KMS-11 (cell line): ENCODE results near the gene GNB5.

ENCODE experiments used
- H2AFZ ChIP-seq: fragments of 200-600 bp; sonication (generic); 2 replicates; pipeline ENCODE4 v1.6.1; 2016; ENCODE audit warnings: antibody characterized with exemption, mixed run types, low read depth
- H3K27ac ChIP-seq: fragments of 200-600 bp; sonication (generic); 2 replicates; pipeline ENCODE4 v1.6.1; 2016; ENCODE audit warnings: mild to moderate bottlenecking, mixed run types
- H3K27me3 ChIP-seq: fragments of 200-600 bp; sonication (generic); 2 replicates; pipeline ENCODE4 v1.6.1; 2017; ENCODE audit warnings: mild to moderate bottlenecking, low read depth, mixed run types, moderate library complexity; ENCODE audit not compliant: insufficient read depth
- H3K36me3 ChIP-seq: fragments of 200-600 bp; sonication (generic); 2 replicates; pipeline ENCODE4 v1.6.1; 2017; ENCODE audit warnings: mild to moderate bottlenecking, mixed run types; ENCODE audit not compliant: insufficient read depth
- H3K4me1 ChIP-seq: fragments of 200-600 bp; sonication (generic); 2 replicates; pipeline ENCODE4 v1.6.1; 2016; ENCODE audit warnings: mild to moderate bottlenecking, low read depth, mixed run types; ENCODE audit not compliant: poor library complexity, severe bottlenecking
- H3K4me2 ChIP-seq: fragments of 200-600 bp; sonication (generic); 2 replicates; pipeline ENCODE4 v1.7.0; 2016; ENCODE audit warnings: mild to moderate bottlenecking, mixed run types
- H3K4me3 ChIP-seq: fragments of 200-600 bp; sonication (generic); IDR thresholded peaks from 2 replicates; pipeline ENCODE4 v1.6.1; 2017; ENCODE audit warnings: low read depth, low read length, mixed read lengths; ENCODE audit not compliant: insufficient read depth
- H3K79me2 ChIP-seq: fragments of 200-600 bp; sonication (generic); 2 replicates; pipeline ENCODE4 v1.6.1; 2016; ENCODE audit warnings: low read depth, mixed run types; ENCODE audit not compliant: insufficient read depth
- H3K9ac ChIP-seq: fragments of 200-600 bp; sonication (generic); 2 replicates; pipeline ENCODE4 v1.6.1; 2016; ENCODE audit warnings: mild to moderate bottlenecking, mixed run types
- H4K20me1 ChIP-seq: fragments of 200-600 bp; sonication (generic); 2 replicates; pipeline ENCODE4 v1.6.1; 2016; ENCODE audit warnings: mild to moderate bottlenecking, mixed run types; ENCODE audit not compliant: insufficient read depth
- TF ChIP-seq, protein P1 (sequence below): fragments of 200-600 bp; sonication (generic); conservative IDR thresholded peaks from 2 replicates; pipeline ENCODE4 v1.6.1; 2017; ENCODE audit warnings: low read depth, mild to moderate bottlenecking, antibody characterized with exemption, low read length, moderate library complexity, mixed read lengths

Gene GNB5

DNA sequence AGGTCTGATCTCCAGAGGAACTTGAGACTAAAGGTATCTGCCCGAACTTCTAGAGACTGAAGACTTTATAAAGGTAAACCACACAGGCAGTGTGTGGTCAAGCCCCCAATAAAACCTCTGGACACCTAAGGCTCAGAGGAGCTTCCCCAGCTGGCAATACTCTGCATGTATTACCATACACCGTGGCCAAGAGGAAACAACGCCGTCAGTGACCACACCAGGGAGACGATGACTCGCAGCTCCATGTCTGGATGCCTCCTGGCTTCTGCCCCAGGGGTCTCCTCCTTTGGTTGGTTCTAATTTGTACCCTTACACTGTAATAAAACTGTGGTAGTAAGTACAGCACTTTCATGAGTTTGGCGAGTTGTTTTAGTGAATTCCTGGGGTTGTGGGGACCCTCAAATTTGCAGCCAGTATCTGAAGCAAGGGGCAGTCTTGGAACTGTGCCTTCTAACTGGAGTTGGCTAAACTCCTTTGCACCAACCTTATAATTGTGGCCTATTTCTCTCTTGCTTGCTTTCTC lies 46.5 kb downstream of the GNB5 start:
- Histone ChIP-seq H3K4me3 (no peak overlapping the region), H3K27ac (no peak overlapping the region), H3K79me2 (no peaks in the 10 kb centered on the region), H2AFZ (no peak overlapping the region), H3K4me1 (peaks cover 6% of the 10 kb centered on the region), H4K20me1 (no peaks in the 10 kb centered on the region), H3K36me3 (no peaks in the 10 kb centered on the region), H3K9ac (no peak overlapping the region), H3K27me3 (no peaks in the 10 kb centered on the region), H3K4me2 (no peak overlapping the region)
- TF ChIP-seq, protein P1, sequence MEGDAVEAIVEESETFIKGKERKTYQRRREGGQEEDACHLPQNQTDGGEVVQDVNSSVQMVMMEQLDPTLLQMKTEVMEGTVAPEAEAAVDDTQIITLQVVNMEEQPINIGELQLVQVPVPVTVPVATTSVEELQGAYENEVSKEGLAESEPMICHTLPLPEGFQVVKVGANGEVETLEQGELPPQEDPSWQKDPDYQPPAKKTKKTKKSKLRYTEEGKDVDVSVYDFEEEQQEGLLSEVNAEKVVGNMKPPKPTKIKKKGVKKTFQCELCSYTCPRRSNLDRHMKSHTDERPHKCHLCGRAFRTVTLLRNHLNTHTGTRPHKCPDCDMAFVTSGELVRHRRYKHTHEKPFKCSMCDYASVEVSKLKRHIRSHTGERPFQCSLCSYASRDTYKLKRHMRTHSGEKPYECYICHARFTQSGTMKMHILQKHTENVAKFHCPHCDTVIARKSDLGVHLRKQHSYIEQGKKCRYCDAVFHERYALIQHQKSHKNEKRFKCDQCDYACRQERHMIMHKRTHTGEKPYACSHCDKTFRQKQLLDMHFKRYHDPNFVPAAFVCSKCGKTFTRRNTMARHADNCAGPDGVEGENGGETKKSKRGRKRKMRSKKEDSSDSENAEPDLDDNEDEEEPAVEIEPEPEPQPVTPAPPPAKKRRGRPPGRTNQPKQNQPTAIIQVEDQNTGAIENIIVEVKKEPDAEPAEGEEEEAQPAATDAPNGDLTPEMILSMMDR, result no peak

DNA sequence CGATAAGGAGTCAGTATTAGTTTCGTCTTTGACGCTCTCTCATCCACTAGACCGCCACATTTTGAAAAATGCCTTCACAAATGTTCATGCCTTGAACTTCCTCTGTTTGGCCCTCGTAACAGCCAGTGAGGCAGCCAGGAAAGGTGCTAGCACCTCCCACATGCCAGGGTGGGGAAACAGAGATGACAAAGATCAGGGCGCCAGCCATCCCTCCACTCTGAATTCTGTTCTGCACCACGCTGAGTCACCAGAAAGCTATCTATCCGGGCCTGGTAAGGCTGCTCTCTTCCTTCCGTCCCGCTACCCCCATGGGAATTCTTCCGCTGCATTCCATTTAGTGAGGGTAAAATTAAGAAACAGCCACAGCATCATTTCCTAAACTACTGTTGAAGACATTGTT lies 47.3 kb downstream of the GNB5 start:
- H3K9ac ChIP-seq, result no peak overlapping the region
- H3K79me2 ChIP-seq, result no peaks in the 10 kb centered on the region
- TF ChIP-seq, protein P1, result no peak
- H3K4me1 ChIP-seq, result peaks cover 10% of the 10 kb centered on the region
- H3K27me3 ChIP-seq, result no peaks in the 10 kb centered on the region
- no peak overlapping the region for H3K27ac ChIP-seq
- no peak overlapping the region for H2AFZ ChIP-seq
- no peaks in the 10 kb centered on the region for H3K36me3 ChIP-seq
- no peak overlapping the region for H3K4me3 ChIP-seq
- H3K4me2 ChIP-seq, result no peak overlapping the region
- H4K20me1 ChIP-seq, result no peaks in the 10 kb centered on the region

DNA sequence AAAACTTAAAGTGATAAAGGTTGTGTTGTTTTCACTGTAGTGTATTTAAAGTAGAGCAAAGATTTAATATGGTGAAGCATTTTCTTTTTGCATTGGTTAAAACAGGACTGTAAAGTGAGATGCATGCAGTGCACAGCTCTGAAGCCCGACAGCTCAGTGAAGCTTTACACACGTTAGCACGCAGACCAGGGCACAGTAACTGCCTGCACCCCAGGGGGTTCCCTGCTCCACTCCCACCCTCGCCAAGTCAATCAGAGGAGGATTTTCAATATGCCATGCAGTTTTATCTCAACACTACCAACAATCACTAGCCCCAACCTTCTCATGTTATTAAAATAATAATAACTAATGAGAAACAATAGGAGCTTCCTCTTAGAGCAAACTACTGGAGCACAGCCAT lies 50.5 kb downstream of the GNB5 start:
- Histone ChIP-seq H3K27ac (no peak overlapping the region), H3K4me3 (no peak overlapping the region), H3K27me3 (no peaks in the 10 kb centered on the region), H3K4me2 (no peak overlapping the region), H3K36me3 (no peaks in the 10 kb centered on the region), H3K9ac (no peak overlapping the region), H3K4me1 (peaks cover 10% of the 10 kb centered on the region), H2AFZ (no peak overlapping the region), H3K79me2 (no peaks in the 10 kb centered on the region), H4K20me1 (no peaks in the 10 kb centered on the region)
- TF ChIP-seq, protein P1, result no peak

DNA sequence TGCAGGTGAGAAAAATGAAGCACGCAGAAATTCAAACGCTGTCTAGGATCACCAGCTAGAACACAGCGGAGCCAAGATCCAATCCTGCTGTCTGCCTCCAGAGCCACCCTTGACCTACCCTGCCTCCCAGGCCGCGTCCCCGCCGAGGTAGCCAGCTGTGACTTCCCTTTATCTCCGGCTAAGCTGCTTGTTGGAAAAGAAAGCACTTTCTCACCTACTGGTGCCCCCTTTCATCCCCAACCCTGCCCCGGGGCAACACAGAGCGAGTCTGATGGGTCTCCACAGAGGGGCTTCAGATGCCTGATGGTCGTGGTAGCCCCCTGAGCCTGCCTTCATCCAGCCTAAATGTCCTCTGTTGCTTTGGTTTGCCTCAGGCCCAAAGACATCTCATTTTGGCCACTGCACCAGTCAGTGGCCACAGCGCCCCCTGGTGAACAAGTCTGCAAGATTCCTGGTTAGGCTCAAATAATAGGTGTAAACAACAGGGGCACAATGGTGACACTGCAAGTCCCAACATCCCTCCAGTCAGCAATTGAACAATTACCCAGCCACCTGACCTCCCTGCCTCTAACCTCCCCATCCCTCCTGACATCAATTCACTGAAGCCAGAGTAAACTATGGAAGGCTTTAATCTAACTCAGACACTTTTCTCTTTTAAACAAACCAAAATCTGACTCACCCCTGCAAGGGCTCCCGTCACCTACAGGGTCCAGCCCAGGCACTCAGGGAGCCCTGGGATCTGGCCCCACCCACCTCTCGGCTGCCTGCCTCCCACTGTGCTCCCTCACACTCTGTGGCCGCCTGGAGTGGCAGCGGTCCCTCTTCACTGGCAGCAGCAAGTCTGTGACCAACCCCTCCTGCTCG lies 51.4 kb downstream of the GNB5 start:
- Histone ChIP-seq H3K4me1 (peaks cover 10% of the 10 kb centered on the region), H3K9ac (no peak overlapping the region)

More for the DNA sequence above, 51.4 kb downstream of the GNB5 start:
- TF ChIP-seq, protein P1, result peak; percentile 95
- Histone ChIP-seq H3K27ac (no peak overlapping the region), H3K4me2 (peak overlapping the region; percentile 30; the same call in 1 of the 2 replicates), H3K4me3 (no peak overlapping the region), H2AFZ (peak overlapping the region; percentile 35; the same call in 1 of the 2 replicates), H3K79me2 (no peaks in the 10 kb centered on the region), H3K27me3 (no peaks in the 10 kb centered on the region), H4K20me1 (no peaks in the 10 kb centered on the region), H3K36me3 (no peaks in the 10 kb centered on the region)
